HG03103 (cell line): ENCODE results near the gene CTDSP2.
A peak's percentile ranks its signal among the peaks of the same experiment; 100 is the strongest.
"Not testable (repeated sequence)": the region's sequence is repeated elsewhere in the genome, so short reads cannot be mapped to it uniquely, and the experiment has no call there.

ENCODE experiments used
- ATAC-seq: cut with Tn5 transposase; IDR thresholded peaks from one replicate; pipeline ENCODE4 v1.9.1; 2021; ENCODE audit warnings: low read depth; ENCODE audit not compliant: unreplicated experiment

CTDSP2 gene

DNA sequence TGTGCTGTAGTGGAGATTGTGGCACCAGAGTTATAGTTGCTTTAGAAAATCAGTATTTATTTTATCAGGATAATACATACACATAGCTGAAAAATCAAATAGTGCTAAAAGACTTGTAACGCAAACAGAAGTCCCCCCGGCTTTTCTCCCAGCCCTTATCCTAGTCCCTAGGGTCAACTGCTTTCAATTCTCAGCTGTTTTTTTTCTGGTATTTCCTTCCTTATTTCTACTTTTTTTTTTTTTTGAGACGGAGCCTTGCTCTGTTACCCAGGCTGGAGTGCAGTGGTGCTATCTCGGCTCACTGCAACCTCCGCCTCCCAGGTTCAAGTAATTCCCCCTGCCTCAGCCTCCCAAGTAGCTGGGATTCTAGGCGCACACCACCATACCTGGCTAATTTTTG, 8.4 kb upstream of the CTDSP2 start:
- no peak for ATAC-seq

DNA sequence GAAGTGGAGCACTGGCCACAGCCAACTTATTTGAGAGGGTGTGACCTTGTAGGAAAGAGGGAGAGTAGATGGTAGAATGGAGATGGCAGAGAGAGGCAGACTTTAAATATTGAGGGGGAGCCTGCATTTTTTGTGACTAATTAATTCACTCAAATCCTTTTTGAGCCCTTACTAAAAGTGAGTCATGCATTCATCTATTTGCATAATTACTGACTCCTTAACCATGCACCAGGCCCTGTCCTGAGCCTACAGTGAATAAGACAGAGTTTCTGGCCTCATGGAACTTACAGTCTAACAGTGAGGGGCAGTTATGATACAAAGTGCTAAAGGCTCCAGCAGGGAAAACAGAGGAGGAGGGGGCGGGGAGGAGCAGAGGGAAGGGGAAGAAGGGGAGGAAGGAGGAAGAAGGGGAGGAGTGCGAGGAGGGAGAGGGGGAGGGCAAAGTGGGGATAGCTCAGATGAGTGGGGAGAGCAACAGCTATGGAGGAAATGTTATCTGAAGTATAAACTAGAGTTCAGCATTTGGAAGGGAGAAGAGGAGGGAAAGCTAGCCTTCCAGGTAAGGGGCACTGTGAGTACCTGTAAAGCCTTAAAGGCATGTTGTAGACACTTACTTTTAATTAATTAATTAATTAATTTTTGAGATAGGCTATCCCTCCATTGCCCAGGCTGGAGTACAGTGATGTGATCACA, 7.5 kb upstream of the CTDSP2 start:
- no peak for ATAC-seq

DNA sequence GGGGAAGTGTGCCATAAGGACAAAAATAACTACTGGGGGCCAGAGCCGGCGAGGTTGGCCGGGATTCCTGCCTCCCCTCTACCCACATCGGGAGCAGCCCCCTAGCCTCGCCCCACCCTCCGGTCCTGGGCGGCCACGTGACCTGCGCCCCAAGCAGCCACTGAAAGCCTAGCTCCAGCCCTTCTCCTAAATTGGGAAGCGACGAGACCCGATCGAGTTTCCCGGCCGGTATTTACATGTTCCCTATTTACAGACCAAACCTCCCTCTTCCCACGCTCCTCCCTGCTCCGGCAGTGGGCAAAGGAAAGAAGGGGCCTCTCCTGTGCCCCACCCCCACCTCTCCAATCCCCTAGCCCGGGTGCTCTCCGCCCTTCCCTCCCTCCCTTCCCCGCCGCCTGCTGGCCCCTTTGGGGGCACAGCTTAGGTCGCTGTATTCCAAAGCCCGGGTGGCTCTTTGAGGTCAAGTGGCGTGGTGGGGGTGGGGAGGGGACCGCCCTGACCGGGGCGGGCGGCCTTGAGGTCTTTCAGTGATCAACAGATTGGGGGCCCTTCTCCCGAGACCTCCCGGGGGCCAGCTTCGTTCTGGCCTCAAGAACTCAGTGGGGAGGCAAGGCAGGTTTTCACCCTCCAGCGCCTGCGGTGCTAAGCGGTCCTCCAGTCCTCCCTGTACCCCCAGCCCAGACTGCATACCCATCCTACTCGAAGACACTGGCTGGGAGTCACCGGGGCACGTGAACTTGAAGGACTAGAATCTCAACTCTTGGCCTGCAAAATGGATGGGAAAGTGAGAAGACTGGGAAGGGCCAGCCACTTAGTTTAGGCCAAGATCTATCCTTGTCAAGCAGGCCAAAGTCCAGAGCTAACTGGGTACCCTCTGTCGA, 6.3 kb upstream of the CTDSP2 start:
- ATAC-seq = no peak

DNA sequence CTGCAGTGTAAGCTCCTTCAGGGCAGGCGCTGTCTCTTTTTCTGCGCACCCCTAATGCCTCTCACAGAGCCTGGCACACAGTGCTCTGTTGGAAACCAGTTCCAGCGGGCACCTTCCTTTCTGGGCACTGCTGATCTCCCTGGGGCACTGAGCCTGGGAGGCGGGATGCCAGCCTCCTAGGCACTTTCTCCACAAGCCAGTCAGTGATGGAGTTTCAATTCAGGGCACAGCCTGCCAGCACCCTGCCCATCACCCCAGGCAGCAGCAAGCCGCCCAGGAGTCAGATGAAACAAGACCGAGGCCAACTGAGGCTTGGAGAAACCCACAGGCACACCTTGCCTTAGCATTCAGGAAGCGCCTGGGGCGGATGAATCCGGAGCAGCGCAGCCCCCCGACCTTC, 5.7 kb upstream of the CTDSP2 start:
- ATAC-seq = no peak

DNA sequence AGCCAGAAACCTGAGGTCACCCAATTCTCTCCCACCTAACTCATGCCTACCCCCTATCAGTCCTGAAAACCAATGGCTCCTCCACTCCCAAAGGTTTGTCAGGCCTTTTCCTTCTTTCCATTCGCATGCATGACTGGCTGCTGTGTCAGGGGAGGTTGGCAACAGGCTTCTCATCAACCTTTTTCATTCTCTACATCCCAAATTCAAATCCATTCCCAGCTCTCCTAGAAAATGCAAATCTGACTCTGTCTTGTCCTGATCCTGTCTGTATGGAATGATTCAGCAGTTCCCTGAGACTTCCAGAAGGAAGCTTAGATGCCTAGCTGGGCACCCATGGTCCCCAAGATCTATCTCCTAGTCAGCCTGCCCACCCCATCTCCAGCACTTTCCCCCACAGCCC, 5.0 kb upstream of the CTDSP2 start:
- no peak for ATAC-seq

DNA sequence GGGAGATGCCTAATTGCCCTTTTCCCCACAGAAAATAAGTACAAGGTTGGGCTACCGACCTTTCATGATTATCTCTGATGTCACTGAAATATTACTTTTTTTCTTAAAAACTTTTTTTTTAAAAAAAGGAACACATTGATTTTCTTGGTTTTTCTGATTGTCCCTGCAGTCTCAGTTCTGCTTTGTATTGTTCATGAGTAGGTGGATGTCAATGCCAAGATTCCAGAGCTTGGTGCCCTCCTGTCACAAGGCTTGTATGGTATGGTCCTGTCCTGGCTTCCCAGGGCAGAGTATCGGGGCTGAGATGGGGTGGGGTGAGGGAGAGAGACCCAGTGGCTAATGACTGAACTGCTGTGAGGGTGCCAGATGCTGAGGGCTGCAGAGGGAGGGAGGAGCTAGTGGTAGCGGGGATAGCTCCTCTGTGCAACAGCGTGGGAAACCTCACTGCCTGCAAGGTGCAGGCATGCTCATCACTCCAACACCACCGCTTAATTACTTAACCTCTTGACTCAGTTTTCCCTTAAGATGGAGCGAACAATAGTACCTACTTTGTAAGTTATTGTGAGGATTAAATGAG, 4.4 kb upstream of the CTDSP2 start:
- no peak for ATAC-seq

DNA sequence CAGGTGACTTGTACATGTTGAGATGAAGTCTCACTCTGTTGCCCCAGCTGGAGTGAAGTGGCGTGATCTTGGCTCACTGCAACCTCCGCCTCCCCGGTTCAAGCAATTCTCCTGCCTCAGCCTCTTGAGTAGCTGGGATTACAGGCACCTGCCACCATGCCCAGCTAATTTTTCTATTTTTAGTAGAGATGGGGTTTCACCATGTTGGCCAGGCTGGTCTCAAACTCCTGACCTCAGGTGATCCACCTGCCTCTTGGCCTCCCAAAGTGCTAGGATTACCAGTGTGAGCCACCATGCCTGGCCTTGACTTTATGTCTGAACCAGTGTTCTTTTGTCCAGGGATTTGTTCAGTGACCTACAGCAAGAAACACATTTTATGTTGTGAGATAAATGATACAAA, 2.9 kb upstream of the CTDSP2 start:
- ATAC-seq = not testable (repeated sequence)

DNA sequence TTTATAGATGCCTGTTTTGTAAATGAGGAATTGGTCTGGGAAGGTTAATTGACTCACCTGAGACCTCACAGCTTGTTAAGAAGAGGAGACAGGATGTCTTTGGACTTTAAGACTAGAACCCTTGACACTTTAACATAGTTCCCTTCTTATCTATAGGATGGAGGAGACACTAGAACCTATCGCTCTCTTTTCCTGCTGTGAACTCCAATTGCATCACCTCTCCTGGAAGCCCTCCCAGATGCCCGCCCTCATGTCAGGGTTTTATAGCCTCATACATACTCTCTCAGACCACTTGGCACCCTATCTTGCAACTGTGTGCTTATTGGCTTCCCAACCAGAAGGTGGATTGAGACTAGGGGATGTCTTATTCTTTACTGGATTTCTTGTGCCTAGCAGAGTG, 2.5 kb upstream of the CTDSP2 start:
- ATAC-seq = no peak

DNA sequence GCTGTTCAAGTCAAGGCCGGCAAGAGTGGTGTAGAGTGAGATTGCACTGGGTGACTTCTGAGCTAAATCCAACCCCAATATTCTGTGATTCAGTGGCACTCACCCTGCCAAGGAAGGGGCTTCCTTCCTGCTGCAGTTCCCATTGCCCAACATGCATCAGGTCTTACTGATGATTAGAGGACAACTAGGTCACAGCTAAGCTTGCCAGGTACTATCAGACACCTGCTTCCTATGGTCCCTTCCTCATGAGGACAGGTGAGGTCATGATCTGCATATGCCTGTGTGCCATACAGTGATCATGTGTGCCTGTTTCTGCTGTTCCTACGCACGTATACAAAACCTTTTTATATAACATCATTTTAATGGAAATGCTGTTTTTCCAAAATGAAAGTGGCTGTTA, 1.7 kb upstream of the CTDSP2 start:
- ATAC-seq = no peak

DNA sequence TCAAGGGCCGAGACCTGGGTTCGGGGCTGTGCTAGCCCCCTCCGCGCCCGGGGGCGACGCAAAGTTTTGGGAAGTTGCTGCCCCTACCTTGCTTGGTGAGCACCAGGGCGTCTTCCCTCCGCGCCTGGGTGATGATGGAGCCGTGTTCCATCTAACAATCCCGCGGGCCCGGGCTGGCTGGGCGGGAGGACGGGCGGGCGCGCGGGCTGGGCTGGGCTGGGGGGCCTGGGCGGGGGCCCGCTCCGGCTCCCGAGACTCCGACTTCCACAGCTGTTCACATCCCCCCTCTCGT, 298 bp downstream of the CTDSP2 start:
- no peak for ATAC-seq

DNA sequence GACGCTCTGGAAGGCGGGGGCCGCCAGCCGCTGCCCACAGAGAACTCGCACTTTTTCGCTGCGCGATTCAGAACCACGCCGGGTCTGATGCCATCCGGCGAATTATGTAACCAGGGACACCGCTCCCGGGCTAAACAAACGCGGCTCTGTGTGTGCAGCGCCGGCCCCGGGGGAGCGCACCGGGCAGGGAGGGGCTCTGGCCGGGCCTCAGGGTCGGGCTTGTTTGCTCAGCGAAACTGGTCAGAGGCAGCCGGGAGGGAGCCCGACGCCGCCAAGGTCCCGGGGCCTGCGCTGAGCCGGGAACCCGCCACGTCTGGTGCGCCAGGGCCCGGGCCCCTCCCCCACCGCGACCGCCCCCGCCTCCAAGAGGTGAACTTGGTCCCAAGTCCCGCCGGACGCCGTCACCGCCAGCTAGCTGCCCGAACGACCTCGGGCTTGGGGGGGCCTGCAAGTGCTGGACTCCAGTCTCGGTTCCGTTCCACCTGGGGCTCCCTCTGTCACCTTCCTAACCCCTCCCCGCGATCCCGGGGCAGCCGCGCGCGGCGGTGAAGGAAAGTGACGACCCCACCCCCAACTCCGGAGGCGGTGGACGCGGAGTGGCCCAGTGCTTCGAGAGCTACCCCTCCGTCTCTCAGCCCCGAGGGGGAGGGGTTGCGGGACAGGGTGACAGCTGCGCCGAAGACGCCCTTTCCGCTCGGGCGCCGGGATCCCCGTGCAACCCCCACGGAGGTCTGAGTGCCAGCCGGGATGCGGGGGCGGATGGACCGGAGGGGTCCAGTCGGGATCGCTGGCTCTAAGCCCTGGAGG, 848 bp downstream of the CTDSP2 start:
- ATAC-seq = no peak

DNA sequence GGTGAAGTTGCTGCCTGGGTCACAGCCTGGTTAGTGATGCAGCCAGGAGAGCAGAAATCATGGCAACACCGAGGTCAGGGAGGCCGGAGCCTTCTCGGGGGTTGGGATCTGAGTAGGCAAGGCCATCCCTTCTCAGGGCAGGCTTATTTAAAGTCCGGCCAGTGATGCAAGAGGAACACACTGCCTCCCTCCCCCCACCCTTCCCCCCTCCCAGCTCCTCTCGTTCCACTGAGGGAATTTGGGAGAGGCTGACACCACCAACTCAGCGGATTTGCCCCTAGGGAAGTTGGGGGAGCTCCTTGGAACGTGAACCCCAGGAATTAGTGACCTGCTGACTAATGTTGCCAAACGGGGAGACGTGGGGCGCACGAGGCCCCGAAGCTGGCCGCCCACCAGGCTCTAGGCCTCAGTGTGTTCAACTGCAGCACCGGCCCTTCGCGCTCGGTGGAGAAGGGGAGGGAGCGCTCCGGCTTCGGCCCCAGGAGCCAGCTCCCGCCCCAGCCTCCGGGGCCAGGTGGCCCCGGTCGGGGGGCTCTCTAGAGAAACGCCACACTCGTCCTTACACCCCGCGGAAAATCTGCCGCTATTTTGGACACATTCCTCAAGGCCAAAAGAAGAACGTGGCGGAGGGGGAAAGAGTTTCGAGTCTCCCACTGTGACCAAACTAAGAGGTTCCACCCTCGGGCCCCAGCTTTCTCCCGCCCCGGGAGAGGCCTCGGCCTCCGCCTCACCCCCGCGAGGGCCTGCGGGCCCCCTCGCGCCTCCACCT, 1.6 kb downstream of the CTDSP2 start:
- ATAC-seq = no peak

DNA sequence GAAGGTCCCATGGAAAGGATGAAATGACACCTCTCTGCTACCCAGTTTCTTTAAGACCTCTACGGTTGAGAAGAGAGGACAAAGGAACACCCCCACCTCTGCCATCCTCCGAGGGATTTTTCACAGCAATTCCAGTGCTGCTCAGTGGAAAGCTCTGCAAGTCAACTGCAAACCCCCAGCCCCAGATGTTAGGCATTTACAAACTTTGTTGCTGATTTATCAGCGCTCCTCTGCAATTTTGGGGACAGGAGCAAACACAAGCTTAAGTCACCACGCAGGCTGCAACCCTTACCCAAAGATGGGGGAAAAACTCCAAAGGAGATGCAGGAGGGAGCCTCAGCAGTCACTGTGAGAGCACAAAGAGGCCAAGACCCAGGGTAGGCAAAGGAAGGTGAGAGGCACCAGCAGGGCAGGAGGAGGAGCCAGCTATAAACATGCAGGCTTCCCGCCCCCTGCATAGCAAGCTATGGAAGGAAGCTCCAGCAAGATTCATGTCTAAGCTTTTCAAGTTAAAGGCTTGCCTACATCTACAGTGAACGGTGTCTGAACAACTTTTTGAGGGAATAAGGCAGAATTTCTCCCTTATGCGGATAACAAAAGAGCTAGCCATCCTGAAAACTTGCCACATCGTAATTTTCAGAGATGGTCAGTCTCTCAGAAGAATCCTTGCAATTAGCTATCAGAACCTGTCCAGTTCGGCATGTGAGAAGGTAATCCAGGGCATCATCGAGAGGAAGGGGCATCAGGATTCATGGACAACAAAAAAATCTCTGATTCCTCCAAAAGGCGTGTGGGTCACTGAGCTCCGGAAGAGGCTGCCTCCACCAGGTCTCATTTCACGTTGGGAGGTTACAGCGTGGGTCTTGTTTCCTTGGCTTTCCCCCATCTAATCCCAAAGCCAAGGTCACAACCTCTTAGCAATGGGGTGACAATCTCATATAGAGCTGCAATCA, 3.9 kb downstream of the CTDSP2 start:
- no peak for ATAC-seq

DNA sequence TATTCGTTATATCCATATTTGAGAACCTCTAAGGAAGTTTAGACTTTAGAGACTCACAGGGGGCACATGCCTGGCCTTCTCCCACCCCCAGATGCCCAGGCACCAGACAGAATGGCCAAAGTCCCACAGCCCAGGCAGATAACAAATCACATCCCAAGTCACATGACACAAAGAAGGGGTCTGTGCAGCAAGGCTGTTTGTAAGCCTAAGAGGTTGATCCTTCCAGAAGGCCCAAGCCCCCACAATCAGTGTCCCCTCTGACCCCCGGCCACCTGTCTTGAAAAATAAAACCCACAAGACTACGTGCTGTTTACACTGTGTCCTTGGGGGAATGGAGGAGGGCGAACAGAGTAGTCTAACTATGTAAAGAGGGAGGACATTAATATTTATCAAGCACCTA, 5.1 kb downstream of the CTDSP2 start:
- ATAC-seq = no peak

DNA sequence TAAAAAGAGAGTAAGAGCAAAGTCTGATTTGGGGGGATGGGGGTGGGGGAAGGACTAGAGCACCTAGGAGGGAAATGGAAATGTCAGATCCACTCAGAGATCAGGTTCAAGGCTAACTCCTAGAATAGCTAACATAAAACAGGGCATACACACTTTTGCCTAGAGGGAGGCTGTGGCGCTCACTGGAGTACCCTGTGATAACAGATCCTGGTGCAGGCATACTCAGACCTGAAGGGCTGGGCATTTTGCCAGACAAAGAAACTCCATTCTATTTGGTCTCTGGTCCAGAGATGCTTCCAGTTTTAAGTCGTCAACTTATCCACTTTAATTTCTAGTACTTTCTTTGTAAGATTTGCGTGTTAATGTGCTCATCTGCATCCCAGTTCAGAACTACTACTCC, 5.8 kb downstream of the CTDSP2 start:
- no peak for ATAC-seq

DNA sequence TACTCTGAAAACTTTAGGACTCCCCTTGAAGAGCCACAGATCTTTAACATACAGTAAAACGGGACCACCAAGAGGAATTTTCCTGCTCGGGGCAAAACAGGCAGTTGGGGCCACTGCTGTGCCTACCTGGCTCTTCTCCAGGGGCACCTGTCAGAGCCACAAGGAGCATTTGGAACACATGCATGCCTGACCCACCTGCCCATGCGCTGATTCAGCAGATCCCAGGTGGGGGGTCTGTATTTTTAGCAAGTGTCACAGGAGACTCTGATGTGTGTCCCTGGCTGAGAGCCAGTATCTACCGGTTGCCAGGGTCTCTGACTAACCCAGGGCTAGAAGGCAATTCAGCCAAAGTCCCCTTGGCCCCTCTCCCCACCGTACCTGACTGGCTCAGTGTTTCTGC, 6.5 kb downstream of the CTDSP2 start:
- no peak for ATAC-seq

DNA sequence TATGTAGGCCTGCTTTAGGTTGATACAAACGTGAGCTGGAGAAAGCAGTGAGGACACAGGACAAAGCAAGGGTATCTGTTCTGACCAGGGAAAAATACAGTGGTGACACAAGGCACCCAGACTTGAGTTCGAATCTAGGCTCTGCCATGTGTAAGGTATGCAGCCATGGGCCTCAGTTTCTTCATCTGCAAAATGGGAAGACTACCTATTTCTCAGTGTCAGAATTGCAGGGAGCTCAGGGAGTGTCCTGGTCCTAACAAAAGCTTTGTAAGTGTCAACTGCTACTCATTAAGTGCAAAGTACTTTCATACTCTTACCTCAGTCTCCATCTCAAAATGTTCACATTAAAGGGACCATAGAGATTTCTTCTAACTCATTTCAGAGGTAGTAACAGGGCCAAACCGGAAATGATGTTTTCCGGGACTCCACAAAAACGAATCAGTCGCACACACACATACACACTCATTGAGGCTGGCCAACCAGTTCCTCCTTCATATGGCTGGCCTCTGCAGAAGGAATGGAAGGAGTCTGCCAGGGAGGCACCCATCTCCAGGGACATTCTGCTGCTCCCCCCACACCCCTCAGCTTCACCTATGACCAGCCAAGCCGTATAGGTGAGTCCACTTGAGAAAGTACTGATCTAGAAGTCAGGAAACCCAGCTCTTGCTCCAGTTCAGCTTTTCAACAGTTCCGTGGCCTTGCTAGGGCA, 7.8 kb downstream of the CTDSP2 start:
- peak; percentile 33 for ATAC-seq

DNA sequence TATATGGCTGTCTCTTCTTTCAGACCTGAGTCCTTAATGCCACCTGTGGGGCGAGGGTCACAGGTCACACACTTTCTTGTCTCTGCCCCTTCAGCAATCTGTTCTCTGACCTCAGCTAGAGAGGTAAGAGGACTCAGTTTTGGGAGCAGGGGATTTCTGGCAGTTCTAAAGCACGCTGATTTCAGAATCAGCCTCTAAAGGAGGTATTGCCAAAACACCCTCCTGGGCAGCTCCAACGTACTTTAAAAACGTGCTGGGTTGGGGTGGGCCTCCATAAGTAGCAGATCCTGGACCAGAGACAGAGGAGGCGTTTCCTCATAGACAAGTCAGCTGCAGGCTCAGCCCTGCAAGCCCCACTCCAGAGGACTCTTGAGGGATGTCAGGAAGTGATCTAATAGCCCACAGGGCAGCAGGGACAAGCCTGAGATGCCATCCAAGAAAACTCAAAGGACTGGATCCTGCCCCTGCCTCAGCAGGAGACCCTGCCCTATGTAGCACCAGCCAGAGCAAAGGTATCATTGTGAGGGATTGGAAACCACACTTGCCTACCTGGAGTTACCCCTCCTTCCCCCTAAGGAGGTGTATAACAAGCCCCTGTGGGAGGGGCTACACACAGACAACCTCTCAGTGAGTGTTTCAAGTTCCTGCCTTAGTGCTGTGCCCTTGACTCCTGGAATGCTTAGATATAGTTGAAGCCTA, 8.5 kb downstream of the CTDSP2 start:
- no peak for ATAC-seq
